NT2/D1 (cell line): Measurements from ENCODE around the gene HOPX.

Experiments used
- SUZ12 ChIP-seq: IDR thresholded peaks from 2 replicates; pipeline ENCODE4 v1.6.1; 2011; ENCODE audit not compliant: insufficient read length, insufficient read depth; ENCODE audit errors: extremely low read depth
- ZNF274 ChIP-seq: IDR thresholded peaks from 2 replicates; pipeline ENCODE4 v1.6.1; 2011; ENCODE audit warnings: mild to moderate bottlenecking, low read depth, low read length

GRCh38 chr4:56690393-56690792 lies 9.3 kb upstream of the HOPX start:
- TF ChIP-seq ZNF274 (no peak), SUZ12 (no peak)
